H1 (cell line): ENCODE measurements around the gene UBAP1L. TPM values are rescaled to one million over a fixed set of nuclear protein-coding genes. Genes with fewer than 3 reads are reported as not detected.

Experiments
- GTF2F1 ChIP-seq: IDR thresholded peaks from 2 replicates; pipeline ENCODE4 v1.6.1; 2012; ENCODE audit warnings: low read depth, low read length, improper control_type of control experiment, borderline replicate concordance
- polyA plus RNA-seq, 7 experiments: library from polyadenylated mRNA; depleted of rRNA in 3 of 7; stranded (reverse) in 5 of 7; unstranded in 2 of 7; fragments of >200 nt in 5 of 7; fragments of 200-250 nt in 2 of 7; gene quantifications; 1 replicate in 5 of 7; 2 replicates in 1 of 7; 4 replicates in 1 of 7; pipeline versions ENCODE4 v1.2.1 to v1.2.3, GENCODE V29; 2011 to 2013; ENCODE audit warnings: missing spikeins in 2 of 7, mixed read lengths in 2 of 7
- total RNA-seq: library from RNA; stranded (reverse); fragmentation: NEBNext Ultra II Directional; extraction: Animal tissue kit (Norgen Biotek cat#: 25700); gene quantifications from 2 replicates; pipeline ENCODE4 v1.2.1, GENCODE V29; 2021
- TF ChIP-seq, protein P1 (sequence below): fragments of 300-600 bp; sonication (generic); IDR thresholded peaks from 2 replicates; pipeline ENCODE4 v1.7.1; 2012; ENCODE audit warnings: low read length, moderate library complexity, mild to moderate bottlenecking, inconsistent platforms; ENCODE audit not compliant: insufficient replicate concordance

The UBAP1L gene
- total and polyA plus RNA-seq, 2 of the 8 experiments (the other 6 are each of a cell fraction or from before 2014, with no cell fraction given), result 0.67 to 1.7 TPM

- TF ChIP-seq, protein P1, sequence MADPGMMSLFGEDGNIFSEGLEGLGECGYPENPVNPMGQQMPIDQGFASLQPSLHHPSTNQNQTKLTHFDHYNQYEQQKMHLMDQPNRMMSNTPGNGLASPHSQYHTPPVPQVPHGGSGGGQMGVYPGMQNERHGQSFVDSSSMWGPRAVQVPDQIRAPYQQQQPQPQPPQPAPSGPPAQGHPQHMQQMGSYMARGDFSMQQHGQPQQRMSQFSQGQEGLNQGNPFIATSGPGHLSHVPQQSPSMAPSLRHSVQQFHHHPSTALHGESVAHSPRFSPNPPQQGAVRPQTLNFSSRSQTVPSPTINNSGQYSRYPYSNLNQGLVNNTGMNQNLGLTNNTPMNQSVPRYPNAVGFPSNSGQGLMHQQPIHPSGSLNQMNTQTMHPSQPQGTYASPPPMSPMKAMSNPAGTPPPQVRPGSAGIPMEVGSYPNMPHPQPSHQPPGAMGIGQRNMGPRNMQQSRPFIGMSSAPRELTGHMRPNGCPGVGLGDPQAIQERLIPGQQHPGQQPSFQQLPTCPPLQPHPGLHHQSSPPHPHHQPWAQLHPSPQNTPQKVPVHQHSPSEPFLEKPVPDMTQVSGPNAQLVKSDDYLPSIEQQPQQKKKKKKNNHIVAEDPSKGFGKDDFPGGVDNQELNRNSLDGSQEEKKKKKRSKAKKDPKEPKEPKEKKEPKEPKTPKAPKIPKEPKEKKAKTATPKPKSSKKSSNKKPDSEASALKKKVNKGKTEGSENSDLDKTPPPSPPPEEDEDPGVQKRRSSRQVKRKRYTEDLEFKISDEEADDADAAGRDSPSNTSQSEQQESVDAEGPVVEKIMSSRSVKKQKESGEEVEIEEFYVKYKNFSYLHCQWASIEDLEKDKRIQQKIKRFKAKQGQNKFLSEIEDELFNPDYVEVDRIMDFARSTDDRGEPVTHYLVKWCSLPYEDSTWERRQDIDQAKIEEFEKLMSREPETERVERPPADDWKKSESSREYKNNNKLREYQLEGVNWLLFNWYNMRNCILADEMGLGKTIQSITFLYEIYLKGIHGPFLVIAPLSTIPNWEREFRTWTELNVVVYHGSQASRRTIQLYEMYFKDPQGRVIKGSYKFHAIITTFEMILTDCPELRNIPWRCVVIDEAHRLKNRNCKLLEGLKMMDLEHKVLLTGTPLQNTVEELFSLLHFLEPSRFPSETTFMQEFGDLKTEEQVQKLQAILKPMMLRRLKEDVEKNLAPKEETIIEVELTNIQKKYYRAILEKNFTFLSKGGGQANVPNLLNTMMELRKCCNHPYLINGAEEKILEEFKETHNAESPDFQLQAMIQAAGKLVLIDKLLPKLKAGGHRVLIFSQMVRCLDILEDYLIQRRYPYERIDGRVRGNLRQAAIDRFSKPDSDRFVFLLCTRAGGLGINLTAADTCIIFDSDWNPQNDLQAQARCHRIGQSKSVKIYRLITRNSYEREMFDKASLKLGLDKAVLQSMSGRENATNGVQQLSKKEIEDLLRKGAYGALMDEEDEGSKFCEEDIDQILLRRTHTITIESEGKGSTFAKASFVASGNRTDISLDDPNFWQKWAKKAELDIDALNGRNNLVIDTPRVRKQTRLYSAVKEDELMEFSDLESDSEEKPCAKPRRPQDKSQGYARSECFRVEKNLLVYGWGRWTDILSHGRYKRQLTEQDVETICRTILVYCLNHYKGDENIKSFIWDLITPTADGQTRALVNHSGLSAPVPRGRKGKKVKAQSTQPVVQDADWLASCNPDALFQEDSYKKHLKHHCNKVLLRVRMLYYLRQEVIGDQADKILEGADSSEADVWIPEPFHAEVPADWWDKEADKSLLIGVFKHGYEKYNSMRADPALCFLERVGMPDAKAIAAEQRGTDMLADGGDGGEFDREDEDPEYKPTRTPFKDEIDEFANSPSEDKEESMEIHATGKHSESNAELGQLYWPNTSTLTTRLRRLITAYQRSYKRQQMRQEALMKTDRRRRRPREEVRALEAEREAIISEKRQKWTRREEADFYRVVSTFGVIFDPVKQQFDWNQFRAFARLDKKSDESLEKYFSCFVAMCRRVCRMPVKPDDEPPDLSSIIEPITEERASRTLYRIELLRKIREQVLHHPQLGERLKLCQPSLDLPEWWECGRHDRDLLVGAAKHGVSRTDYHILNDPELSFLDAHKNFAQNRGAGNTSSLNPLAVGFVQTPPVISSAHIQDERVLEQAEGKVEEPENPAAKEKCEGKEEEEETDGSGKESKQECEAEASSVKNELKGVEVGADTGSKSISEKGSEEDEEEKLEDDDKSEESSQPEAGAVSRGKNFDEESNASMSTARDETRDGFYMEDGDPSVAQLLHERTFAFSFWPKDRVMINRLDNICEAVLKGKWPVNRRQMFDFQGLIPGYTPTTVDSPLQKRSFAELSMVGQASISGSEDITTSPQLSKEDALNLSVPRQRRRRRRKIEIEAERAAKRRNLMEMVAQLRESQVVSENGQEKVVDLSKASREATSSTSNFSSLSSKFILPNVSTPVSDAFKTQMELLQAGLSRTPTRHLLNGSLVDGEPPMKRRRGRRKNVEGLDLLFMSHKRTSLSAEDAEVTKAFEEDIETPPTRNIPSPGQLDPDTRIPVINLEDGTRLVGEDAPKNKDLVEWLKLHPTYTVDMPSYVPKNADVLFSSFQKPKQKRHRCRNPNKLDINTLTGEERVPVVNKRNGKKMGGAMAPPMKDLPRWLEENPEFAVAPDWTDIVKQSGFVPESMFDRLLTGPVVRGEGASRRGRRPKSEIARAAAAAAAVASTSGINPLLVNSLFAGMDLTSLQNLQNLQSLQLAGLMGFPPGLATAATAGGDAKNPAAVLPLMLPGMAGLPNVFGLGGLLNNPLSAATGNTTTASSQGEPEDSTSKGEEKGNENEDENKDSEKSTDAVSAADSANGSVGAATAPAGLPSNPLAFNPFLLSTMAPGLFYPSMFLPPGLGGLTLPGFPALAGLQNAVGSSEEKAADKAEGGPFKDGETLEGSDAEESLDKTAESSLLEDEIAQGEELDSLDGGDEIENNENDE, result no peak
- no peak for TF ChIP-seq GTF2F1
Observed at GRCh38 chr15:65095747-65096104, 19.3 kb downstream of the UBAP1L start (continued).
